ENCODE results near the gene PRKAG2. TPM values are rescaled to one million over a fixed set of nuclear protein-coding genes. Genes with fewer than 3 reads are reported as not detected.

PRKAG2 gene
- total RNA-seq, 1 donor from 2014 or later = 15.2 TPM

DNA sequence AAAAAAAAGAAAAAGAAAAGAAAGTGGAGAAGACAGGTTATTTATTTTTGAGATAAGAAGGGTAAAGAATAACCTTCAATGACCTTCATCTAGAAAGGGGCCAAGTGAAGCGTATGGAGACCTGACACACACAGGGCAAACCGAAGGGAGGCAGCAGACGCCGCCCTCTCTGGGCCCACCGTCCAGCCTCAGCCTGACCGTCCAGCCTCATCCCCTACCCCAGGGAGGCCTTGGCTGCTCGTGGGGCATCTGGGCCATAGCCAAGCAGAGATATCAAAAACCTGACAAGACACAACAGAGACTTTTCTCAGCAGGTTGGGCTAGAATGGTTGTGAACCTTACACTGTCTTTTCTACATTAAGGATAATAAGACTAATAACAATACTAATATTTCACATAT, 10.9 kb downstream of the PRKAG2 start:
- no peak for DNase-seq

DNA sequence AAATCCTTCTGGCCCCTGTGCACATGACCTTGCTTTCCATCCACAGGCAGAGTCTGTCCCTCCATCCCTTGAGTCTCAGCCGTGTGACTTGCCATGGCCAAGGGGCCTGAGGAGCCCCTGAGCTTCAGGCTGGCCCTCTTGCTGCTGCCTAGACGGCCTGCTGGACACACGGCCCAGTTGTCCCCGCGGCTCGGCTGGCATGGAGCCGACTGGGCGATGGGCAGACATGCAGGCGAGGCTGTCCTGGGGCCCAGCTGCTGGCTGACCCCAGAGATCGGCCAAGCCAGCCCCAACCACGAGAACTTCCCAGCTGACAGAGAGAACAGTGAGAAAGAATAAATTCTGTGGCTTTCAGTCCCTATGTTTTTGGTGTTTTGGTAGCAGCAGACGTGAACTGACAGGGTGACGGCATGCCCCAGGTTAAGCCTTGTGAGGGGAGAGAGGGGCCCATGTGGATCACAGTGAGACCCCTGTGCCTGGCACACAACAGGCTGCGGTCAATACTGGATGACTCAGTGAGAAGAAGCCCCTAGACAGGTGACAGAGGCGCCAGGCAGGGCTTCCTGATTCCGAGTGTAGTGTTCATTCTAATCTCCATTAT, 11.7 kb downstream of the PRKAG2 start:
- DNase-seq = no peak

DNA sequence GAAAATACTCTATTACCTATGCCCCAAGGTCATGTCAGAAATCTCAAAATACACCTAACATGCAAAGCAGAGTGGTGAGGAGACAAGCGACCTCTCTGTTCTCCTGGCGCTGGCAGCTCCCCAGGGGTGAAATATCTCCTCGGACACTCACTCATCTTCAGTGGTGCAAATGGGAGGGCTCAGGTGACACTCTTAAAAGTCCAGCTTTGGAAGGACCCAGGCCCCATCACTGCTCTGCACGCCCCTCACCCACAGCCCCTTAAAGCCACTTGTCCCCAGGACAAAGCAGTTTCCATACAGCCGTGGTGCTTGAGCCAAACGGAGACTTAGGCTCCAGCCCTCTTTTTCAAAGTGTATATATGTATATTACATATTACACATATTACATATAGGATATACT, 12.4 kb downstream of the PRKAG2 start:
- no peak for DNase-seq

DNA sequence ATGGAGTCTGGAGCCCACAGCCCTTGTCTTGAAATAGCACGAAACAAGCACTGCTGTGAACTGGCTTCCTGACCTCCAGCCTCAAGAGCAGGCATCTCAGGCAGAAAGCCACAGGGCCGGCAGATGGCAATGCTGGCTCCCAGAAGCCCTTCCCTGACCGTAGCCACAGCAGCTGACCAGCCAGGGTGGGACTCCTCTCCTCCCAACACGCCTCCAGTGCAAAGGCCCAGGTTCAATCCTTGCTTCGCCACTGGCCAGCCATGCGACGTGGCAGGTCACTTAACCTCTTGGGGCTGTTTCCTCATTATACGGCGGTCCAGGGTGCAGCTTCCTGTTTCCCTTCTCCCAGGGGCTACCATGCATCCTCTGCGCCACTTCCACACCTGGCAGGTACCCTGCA, 12.8 kb downstream of the PRKAG2 start:
- DNase-seq = no peak

DNA sequence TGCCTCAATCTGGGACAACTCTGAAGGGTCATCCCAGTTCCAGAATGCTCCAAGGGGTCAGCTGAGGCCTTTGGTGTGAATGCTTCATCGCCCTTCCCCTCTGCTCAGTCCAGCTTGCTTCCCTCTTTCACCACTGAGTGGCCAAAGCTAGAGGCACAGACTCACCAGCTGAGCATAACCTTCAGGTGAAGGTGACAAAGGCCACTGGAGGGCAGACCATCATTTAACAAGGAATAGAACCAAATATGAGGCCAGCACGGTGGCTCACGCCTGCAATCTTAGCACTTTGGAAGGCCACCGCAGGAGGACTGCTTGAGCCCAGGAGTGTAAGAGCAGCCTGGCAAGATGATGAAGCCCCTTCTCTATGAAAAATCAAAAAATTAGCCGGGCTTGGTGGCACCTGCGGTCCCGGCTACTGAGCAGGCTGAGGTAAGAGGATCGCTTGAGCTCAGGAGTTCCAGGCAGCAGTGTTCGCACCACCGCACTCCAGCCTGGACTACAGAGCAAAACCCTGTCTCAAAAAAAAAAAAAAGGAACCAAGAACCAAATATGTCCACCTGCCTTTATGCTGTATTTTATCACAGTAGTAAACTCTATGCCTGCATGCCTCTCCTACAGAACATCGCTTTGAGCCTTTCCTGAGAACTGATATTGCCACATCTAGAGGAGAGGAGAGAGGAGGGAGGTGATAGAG, 13.4 kb downstream of the PRKAG2 start:
- no peak for DNase-seq

DNA sequence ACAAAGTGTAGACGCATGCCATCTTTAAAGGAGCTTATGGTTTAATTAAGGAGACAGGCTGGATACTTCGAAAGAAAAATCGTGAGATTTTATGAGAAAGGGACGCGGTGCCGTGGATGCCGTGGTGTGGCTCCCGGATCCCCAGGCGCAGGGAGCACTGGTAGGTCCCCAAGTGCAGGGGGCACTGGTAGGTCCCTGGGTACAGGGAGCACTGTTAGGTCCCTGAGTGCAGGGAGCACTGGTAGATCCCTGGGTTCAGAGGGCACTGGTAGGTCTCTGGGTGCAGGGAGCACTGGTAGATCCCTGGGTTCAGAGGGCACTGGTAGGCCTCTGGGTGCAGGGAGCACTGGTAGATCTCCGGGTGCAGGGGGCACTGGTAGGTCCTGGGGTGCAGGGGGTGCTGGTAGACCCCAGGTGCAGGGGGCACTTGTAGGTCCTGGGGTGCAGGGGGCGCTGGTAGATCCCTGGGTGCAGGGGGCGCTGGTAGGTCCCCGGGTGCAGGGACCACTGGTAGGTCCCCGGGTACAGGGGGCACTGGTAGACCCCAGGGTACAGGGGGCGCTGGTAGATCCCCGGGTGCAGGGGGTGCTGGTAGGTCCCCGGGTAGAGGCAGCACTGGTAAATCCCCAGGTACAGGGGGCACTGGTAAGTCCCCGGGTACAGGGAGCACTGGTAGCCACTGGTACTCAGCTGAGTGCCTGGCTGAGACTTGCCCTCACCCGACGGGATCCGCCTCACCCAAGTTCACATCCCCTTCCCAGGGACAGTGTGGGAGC, 14.1 kb downstream of the PRKAG2 start:
- no peak for DNase-seq

DNA sequence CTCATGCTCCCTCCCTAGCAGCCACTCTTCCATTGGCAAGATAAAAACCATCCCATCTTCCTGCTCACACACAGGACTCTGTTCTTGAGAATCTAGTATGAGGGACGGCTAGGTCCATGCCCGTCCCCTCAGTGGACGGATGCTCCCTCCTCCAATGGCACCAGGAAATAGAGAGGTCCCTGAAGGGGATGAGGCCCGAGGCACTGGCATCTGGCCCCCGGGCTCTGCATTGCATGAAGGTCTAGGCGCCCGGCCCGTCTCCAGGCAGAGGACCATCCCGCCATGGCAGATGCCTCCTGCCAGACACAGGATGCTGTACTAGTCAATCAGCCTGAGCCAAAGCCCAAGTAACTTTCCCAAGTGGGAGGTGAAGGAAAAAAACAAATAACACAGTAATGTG, 15.0 kb downstream of the PRKAG2 start:
- no peak for DNase-seq

DNA sequence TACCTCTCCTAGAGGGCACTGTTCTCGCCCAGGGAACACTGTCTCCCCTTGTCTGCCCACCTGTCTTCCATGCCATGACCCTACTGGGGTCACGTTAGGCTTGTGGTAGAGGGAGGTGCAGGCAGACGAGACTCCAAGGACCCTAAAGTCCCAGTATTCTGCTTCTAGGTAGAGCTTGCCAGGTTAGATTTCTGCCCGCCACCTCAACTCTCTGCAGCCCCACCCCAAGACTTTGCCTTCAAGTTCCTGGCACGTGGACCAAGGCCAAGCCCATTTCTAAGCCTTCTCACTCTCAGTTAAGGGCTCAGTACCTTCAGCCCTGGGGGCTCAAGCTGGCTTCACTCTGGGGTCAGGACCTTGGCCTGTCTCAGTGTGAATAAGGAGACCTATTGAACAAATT, 16.1 kb downstream of the PRKAG2 start:
- DNase-seq = no peak

DNA sequence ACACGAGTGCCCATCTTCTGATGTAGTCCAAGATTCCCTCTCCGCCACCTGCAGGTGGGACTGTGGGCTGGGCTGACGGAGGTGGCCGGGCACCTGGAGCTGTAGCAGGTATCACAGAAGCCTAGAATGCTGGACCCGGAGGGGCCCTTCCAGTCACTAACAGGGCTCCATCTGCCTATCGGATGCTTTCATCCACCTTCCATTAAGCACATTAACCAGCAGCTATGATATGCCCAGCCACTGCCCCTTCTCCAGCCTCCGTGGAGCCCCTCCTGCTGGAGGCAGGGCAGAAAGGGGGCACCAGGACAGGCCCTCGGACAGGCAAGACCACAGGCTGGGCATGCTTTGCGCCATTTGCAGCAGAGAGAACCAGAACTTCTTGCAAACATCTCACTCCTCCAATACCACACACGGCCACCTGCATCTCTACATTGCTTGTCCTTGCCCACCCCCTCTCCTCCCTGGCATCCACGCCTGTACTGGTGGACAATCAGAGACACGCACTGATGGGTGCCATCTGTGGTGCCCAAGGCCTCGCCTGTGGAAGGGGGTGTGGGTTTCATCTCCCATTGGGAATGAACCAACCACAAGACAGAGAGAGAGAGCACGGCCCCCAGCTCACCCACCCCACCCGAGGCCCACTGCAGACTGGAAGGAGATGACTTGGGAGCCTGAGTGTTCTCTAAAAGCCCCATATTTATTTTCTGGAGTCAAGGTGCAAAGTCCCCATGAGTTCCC, 16.8 kb downstream of the PRKAG2 start:
- DNase-seq = no peak

DNA sequence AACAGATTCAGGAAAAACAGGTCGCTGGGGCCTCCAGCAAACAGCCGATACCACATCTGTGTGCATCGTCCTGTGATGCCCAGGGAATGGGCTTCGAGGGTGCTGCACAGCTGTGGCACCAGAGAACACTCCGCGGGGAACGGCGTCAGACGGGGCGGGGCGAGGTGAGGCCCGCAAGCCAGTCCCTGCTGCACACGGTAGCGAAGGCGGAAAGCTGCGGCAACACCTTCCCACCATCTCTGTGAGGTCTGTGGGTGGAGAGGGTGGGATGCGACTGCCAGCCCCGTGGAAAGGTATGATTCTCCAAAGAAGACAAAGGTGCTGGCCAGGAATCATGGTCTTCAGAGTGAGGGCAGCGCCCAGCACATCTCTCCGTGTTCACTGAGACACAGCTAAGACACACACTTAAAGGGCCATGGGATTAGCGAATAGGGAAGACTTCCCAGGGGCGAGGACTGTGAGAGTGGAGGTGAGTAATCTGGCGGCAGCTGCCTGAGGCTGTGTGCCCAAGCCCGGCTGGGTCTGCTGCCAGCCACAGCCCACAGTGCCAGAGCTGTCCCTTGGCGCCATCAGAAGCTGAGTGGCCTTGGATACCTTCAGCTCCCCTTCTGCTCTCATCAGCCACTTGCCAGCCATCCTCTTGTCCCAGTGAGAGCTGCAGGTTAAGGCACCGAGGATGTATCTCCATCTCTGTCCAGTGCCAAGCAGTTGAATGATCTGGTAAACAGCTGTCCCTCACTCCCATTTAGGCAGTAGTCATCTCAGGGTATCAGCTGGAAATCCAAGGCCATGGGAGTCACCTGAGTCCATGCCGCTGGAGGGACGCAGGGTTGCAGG, 17.6 kb downstream of the PRKAG2 start:
- DNase-seq = no peak

DNA sequence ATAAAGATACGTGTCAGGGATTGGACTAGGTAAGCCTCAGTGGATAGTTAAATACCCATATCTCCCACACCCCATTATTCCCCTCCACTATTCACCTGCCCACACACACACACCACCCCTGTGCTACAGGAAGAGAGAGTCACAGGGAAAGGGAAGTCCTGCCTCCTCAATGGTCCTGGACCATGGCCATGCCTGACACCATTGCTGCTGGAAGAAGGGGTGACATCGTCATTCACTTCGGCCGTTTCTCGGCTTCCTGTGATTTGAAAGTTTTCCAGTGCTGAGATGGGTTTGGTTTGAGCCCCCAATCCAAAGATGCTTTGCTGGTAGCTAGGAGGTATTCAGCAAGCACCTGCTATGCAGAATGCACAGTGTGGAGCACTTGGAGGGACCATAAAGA, 18.5 kb downstream of the PRKAG2 start:
- DNase-seq = no peak

DNA sequence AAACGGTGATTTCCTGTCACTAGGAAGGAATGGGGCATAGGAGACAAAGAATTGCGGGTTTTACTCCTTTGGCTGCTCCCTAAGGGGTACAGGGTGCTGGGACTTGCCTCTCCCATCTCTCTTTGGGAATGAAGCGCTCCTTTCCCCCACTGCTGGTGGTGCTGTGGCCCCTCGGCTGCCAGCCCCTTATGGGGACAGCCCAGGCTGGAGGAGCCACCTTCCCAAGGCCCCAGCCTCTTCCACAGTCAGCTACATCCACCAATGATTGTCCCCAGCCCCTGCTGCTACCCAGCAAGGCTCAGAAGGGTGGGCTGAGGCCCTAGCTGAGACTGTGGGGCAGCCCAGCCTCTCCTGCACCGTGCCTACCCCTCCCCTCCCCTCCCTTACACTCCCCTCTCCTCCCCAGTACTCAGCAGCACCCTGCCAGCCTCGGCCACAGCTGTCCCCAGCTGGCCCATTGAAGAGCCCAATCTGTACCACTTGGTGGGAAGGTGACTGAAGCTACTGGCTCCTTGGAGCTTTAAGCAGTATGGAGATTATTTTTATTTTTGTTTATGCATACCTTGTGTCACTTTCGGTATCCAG, 19.0 kb downstream of the PRKAG2 start:
- DNase-seq = no peak

DNA sequence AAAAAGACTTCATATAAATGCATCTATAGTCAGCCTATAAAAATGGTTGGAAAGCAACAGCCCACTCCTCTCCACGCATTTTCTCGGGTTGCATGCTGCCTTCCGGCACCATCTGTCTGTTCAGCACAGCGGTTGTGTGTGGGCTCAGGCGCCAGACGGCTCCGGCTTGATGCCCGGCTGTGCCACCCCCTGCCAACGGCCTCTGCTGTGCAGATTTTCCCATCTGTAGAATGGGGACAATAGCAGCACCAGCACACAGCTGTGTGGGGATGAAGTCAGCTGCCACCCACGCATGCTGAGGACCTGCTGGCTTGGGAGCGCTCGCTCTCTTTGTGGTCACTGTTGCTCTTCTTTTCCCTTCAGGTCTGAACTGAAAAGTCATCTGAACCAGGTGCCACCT, 19.5 kb downstream of the PRKAG2 start:
- DNase-seq = no peak

DNA sequence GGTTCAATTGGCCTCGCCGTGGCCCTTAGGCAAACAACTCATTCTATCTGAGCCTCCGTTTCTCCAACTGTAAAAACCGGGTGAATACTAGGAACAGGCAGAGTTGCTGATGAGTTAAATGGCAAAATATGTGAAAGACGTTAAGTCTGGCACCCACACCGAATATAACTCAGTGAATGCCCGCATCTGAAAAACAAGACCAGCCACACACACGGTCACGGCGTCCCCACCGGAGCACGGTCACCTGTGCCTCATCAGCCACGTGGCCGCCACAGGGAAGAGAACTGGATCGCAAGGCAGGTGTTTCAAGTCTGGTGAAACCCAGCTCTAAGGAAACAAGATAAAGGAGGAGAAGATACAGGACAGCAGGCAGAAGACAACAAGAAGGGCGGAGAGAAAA, 20.4 kb downstream of the PRKAG2 start:
- DNase-seq = no peak

DNA sequence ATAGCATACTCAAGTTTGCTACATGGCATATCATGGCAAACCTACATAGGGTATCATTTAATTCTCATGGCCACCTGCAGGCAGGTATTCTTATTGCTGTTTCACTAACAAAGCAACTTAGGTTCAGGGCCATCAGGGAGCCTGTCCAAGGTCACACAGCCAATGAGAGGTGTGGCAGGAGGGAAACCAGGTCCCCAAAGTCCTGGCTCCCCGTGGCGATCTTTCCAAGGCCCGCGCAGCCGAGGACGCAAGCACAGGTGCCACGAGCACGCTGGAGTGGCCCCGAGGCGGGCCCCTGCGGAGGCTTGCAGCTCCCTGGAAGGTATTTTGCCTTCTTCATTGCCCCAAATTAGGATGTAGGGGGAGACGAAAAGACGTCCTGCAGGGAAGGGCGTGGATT, 20.8 kb downstream of the PRKAG2 start:
- no peak for DNase-seq

DNA sequence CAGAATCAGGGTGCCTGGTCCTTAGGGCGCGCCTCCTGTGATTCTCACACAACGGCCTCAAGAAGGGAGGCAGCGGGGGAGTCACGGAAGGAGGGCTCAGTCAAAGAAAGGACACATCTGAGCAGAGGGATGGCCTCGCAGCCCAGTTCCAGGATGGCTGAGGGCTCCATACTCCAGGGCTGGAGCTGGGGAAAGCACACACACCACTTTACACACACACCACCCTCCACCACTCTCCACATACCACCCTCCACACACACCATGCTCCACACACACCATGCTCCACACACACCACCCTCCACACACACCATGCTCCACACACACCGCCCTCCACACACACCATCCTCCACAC, 22.2 kb downstream of the PRKAG2 start:
- no peak for DNase-seq

DNA sequence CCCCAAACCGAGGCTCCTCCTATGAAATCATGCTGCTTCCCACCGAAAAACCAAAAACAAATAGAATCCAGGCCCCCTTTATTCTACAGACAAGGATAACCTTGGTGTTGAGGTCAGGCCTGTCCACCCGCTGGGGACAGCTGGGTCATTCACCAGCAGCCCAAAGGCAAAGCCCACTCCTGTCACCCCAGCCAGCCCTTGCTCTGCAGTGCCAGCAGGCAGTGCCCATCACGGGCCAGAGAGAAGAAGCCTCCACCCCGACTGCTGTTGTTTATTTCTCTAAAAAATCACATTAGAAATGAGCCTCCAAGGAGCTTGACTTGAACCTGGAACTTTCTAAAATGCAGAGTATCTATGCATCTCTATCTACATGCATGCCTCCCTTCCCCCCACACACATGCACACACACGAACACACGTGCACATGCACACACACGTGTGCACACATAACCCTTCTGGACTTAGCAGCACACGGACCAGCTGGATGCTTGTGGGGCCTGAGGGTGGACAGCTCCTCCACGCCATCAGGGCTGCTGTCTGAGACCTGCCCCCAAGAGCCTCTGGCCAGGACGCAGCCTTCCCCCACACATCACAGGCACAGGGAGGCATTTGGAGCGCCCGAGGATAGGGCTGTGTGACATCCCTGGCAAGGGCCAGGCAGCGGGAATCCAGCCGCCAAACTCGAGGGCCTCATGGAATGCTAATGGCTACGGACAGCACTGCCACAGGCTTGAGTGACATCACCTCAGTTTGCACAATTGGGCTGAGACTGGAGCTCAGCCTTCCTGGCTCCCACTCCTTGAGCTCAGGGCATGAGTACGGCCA, 22.8 kb downstream of the PRKAG2 start:
- no peak for DNase-seq

DNA sequence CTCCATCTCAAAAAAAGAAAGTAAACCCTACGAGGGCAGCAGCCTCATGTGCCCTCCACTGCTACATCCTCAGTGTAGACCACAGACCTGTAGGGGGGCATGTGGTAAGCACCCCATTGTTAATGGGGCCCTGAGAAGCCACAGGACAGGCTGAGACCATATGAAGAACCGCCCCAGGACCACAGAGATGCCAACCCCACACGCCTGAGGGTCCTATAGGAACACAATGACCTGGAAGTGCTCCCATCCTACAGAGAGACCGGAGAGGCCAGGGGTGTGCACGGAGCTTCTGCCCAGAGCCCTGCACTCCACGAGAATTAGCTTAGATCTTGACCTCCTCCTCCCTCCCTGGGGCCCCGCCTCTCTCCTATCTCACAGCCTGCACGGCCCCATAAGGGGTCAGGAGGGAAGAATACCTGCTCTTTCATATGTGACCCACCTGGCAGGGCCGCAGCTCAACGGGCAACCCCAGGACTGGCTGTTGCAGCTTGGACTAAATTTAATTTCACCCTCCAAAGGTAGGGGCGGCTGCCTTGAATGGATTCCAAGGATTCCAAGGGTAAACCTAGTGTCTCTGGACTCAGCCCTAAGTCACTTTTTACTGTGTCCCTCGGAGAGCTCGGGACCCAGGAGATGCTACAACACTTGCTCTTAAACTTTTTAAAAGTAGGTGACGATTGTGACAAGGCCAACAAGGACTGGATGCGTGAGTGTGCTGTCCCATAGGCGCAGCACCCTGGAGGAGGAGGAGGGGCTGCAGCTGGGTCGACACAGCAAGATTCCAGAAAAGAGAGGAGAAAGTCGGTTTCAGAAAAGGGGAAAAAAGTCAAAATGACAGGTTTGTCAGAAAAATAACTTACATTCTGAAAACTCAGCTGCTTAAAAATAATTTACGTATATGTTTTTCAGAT, 24.2 kb downstream of the PRKAG2 start:
- no peak for DNase-seq

DNA sequence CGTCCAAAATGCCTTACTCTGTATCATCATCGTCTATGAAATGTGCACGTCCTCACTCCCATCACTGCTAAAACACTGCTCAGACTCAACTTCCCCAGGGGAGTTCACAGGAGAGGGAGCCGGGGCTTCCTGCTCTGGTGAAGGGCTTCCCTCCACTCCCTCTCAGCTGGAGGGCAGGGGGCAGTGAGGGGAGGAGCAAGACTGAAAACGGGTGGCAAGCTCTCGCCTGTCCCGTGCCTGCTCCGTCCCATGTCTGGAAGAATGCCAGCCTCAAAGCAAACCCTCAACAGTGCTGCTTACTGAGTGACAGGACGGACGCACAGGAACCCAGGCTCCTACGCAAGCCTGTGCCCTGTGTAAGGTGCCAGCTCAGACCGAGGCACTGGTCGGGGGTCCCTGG, 25.1 kb downstream of the PRKAG2 start:
- no peak for DNase-seq
